Astrocyte (in vitro differentiated cells and primary cell): ENCODE data around the gene UCHL1. TPM values are rescaled to one million over a fixed set of nuclear protein-coding genes. Genes with fewer than 3 reads are reported as not detected.
"Not testable (repeated sequence)": the region's sequence is repeated elsewhere in the genome, so short reads cannot be mapped to it uniquely, and the experiment has no call there.

ENCODE experiments used
- DNase-seq: peaks from one replicate; pipeline ENCODE4 v3.0.0-alpha.2; 2010; ENCODE audit warnings: low read depth
- FAIRE-seq: peaks from 2 replicates; lab custom pipeline; 2011; peaks lifted over from hg19 to GRCh38; lab: Jason Lieb, UNC
- H2AFZ ChIP-seq: 2 replicates; pipeline ENCODE4 v1.6.0; 2012; ENCODE audit warnings: low read depth, low read length, inconsistent platforms
- H3K27ac ChIP-seq: 2 replicates; pipeline ENCODE4 v1.5.1; 2011; ENCODE audit warnings: low read depth, low read length, inconsistent platforms
- H3K27me3 ChIP-seq: 2 replicates; pipeline ENCODE4 v1.6.0; 2011; ENCODE audit warnings: low read length, inconsistent platforms; ENCODE audit not compliant: insufficient read depth
- H3K36me3 ChIP-seq: 2 replicates; pipeline ENCODE4 v1.5.1; 2011; ENCODE audit warnings: low read length, inconsistent platforms; ENCODE audit not compliant: insufficient read depth
- H3K4me1 ChIP-seq: 2 replicates; pipeline ENCODE4 v1.5.1; 2011; ENCODE audit warnings: low read length, inconsistent platforms; ENCODE audit not compliant: insufficient read depth
- H3K4me2 ChIP-seq: 2 replicates; pipeline ENCODE4 v1.6.0; 2012; ENCODE audit warnings: low read length, inconsistent platforms
- H3K4me3 ChIP-seq: 2 replicates; pipeline ENCODE4 v1.5.1; 2011; ENCODE audit warnings: low read depth, mild to moderate bottlenecking, low read length, inconsistent platforms; ENCODE audit not compliant: insufficient read depth
- H3K79me2 ChIP-seq: 2 replicates; pipeline ENCODE4 v1.6.0; 2012; ENCODE audit warnings: mild to moderate bottlenecking, low read length, inconsistent platforms; ENCODE audit not compliant: insufficient read depth
- H3K9ac ChIP-seq: 2 replicates; pipeline ENCODE4 v1.6.0; 2012; ENCODE audit warnings: mild to moderate bottlenecking, low read length, inconsistent platforms
- H3K9me3 ChIP-seq: 2 replicates; pipeline ENCODE4 v1.5.1; 2012; ENCODE audit warnings: low read depth, mild to moderate bottlenecking, low read length, inconsistent platforms; ENCODE audit not compliant: insufficient read depth
- H4K20me1 ChIP-seq: 2 replicates; pipeline ENCODE4 v1.6.0; 2012; ENCODE audit warnings: low read length, inconsistent platforms; ENCODE audit not compliant: insufficient read depth
- H3K27ac Mint-ChIP-seq: one replicate; pipeline ENCODE4 v1.8.0; 2021; ENCODE audit warnings: mild to moderate bottlenecking, mixed read lengths; ENCODE audit not compliant: unreplicated experiment
- H3K27me3 Mint-ChIP-seq: one replicate; pipeline ENCODE4 v1.8.0; 2021; ENCODE audit warnings: low read depth, mixed read lengths; ENCODE audit not compliant: unreplicated experiment
- H3K36me3 Mint-ChIP-seq: one replicate; pipeline ENCODE4 v1.8.0; 2021; ENCODE audit warnings: low read depth, mixed read lengths; ENCODE audit not compliant: unreplicated experiment
- H3K4me1 Mint-ChIP-seq: one replicate; pipeline ENCODE4 v1.8.0; 2021; ENCODE audit warnings: low read depth, mixed read lengths; ENCODE audit not compliant: unreplicated experiment
- H3K4me3 Mint-ChIP-seq: one replicate; pipeline ENCODE4 v1.8.0; 2021; ENCODE audit warnings: mild to moderate bottlenecking, moderate library complexity, mixed read lengths; ENCODE audit not compliant: unreplicated experiment
- H3K9me3 Mint-ChIP-seq: one replicate; pipeline ENCODE4 v1.8.0; 2021; ENCODE audit warnings: mild to moderate bottlenecking, mixed read lengths; ENCODE audit not compliant: unreplicated experiment
- CTCF ChIP-seq: IDR thresholded peaks from 2 replicates; pipeline ENCODE4 v1.5.1; 2011; ENCODE audit warnings: low read depth, mild to moderate bottlenecking, inconsistent platforms, low read length, moderate library complexity; ENCODE audit not compliant: insufficient read depth
- EZH2 ChIP-seq: IDR thresholded peaks from 2 replicates; pipeline ENCODE4 v1.6.1; 2012; ENCODE audit warnings: mild to moderate bottlenecking, low read length, inconsistent platforms; ENCODE audit not compliant: insufficient read depth
- total RNA-seq: library from RNA; stranded (reverse); gene quantifications from 2 replicates; pipeline ENCODE4 v1.2.1, GENCODE V29; 2021

The UCHL1 gene
- total RNA-seq, 1 donor from 2014 or later, result 1,154 TPM

DNA sequence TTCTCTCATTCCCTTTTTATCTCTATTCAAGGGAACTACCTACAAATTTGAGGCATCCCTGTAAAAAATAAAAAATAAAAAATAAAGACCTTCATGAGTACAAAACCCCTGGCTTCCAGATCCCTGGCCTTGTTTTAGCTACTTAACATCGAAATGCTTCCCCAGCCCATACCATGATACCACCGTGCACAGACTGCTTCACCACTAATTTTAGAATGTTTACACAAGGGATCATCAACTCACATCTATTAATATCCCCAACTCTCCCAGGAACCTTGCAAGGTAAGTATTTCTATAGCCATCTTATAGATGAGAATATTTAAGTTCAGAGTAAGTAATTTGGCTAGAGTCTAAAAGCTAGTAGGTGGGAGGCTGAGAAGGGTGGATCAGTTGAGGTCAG is 51.7 kb downstream of the UCHL1 start:
- no peak for FAIRE-seq
- H3K9ac ChIP-seq, result no peak overlapping the region
- H3K36me3 ChIP-seq, result no peaks in the 10 kb centered on the region
- H3K4me3 ChIP-seq, result no peak overlapping the region
- Mint-ChIP-seq H3K4me1 (no peaks in the 10 kb centered on the region), H3K27me3 (peaks cover 15% of the 10 kb centered on the region), H3K9me3 (peaks cover 14% of the 10 kb centered on the region), H3K4me3 (no peak overlapping the region), H3K36me3 (no peaks in the 10 kb centered on the region), H3K27ac (no peak overlapping the region)
- no peak overlapping the region for H3K4me2 ChIP-seq
- H3K4me1 ChIP-seq, result no peaks in the 10 kb centered on the region
- no peaks in the 10 kb centered on the region for H3K79me2 ChIP-seq
- no peak overlapping the region for H3K27ac ChIP-seq
- no peak overlapping the region for H2AFZ ChIP-seq
- TF ChIP-seq CTCF, result no peak
- no peak for TF ChIP-seq EZH2
- no peaks in the 10 kb centered on the region for H4K20me1 ChIP-seq
- H3K27me3 ChIP-seq, result no peaks in the 10 kb centered on the region
- no peak for DNase-seq
- no peaks in the 10 kb centered on the region for H3K9me3 ChIP-seq

DNA sequence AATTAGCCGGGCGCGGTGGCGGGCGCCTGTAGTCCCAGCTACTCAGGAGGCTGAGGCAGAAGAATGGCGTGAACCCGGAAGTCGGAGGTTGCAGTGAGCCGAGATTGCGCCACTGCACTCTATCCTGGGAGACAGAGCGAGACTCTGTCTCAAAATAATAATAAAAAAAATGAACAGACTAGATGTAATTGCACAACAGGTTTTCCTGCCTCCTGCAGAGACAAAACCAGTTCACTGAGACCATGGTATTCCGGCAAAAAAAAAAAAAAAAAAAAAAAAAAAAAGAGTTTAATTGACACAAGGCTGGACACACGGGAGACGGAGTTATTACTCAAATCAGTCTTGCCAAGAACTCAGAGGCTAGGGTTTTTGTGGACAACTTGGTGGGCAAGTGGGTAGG is 58.7 kb downstream of the UCHL1 start:
- H2AFZ ChIP-seq, H3K9me3 ChIP-seq, FAIRE-seq, H3K9ac ChIP-seq, H3K4me3 Mint-ChIP-seq, H3K27ac Mint-ChIP-seq, H3K9me3 Mint-ChIP-seq, H3K79me2 ChIP-seq, H3K4me1 Mint-ChIP-seq, H4K20me1 ChIP-seq, H3K27ac ChIP-seq, H3K4me1 ChIP-seq, H3K36me3 ChIP-seq, DNase-seq, H3K36me3 Mint-ChIP-seq, H3K4me2 ChIP-seq, H3K27me3 ChIP-seq, H3K4me3 ChIP-seq: not testable (repeated sequence)
- H3K27me3 Mint-ChIP-seq, result peaks cover 14% of the 10 kb centered on the region

DNA sequence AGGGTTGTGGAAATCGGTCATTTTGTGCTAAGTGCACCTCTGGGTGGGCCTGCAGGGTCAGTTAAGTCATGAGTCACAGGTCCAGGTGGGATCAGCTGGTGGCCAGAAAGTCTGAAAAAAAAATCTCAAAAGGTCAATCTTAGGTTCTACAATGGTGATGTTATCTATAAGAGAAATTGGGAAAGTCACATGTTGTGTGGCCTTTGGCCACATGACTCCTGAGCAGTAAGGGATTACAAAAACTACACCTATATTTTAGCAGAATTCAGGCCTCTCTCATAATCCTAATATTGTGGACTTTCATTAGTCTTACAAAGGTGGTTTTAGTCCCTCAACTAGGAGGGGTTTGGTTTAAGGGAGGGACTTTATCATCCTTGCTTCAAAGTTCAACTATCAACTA is 59.1 kb downstream of the UCHL1 start:
- no peak overlapping the region for H3K4me2 ChIP-seq
- H3K4me3 Mint-ChIP-seq, result no peak overlapping the region
- H3K27me3 ChIP-seq, result no peaks in the 10 kb centered on the region
- peaks cover 11% of the 10 kb centered on the region for H3K27me3 Mint-ChIP-seq
- H3K27ac Mint-ChIP-seq, result no peak overlapping the region
- no peaks in the 10 kb centered on the region for H3K9me3 ChIP-seq
- peaks cover 2% of the 10 kb centered on the region for H3K4me1 ChIP-seq
- peaks cover 5% of the 10 kb centered on the region for H3K4me1 Mint-ChIP-seq
- no peak for TF ChIP-seq EZH2
- TF ChIP-seq CTCF, result no peak
- no peaks in the 10 kb centered on the region for H3K79me2 ChIP-seq
- no peaks in the 10 kb centered on the region for H3K36me3 Mint-ChIP-seq
- no peak overlapping the region for H2AFZ ChIP-seq
- DNase-seq (no peak), FAIRE-seq (no peak)
- H4K20me1 ChIP-seq, result no peaks in the 10 kb centered on the region
- peaks cover 5% of the 10 kb centered on the region for H3K9me3 Mint-ChIP-seq
- H3K4me3 ChIP-seq, result no peak overlapping the region
- H3K9ac ChIP-seq, result no peak overlapping the region
- H3K27ac ChIP-seq, result no peak overlapping the region
- H3K36me3 ChIP-seq, result no peaks in the 10 kb centered on the region

Other genes starting within 250 kb of the UCHL1 start
- 172 and 173 TPM in 2 replicates for gene APBB2, start 42.4 kb upstream of the UCHL1 start, total RNA-seq